ENCODE results near the gene SUCO.

SUCO gene

GRCh38 chr1:172515927-172516326 is 17.0 kb upstream of the SUCO start:
- DNase-seq, result no peak

- no peak for DNase-seq
Measured at GRCh38 chr1:172517081-172517480, 15.9 kb upstream of the SUCO start.

GRCh38 chr1:172517545-172517944 is 15.4 kb upstream of the SUCO start:
- no peak for DNase-seq

GRCh38 chr1:172529304-172529703 is 3.6 kb upstream of the SUCO start:
- no peak for DNase-seq

- no peak for DNase-seq
Measured at GRCh38 chr1:172530000-172530399, 3.0 kb upstream of the SUCO start.

- DNase-seq, result no peak
Measured at GRCh38 chr1:172531412-172532182, 1.4 kb upstream of the SUCO start.

- DNase-seq, result peak; percentile 76
Measured at GRCh38 chr1:172532183-172532699, 709 bp upstream of the SUCO start.

GRCh38 chr1:172533513-172534151 is 682 bp downstream of the SUCO start:
- DNase-seq, result peak; percentile 28

- no peak for DNase-seq
Measured at GRCh38 chr1:172536256-172536655, 3.3 kb downstream of the SUCO start.

- DNase-seq, result no peak
Measured at GRCh38 chr1:172537366-172537765, 4.4 kb downstream of the SUCO start.

GRCh38 chr1:172537827-172538391 is 5.0 kb downstream of the SUCO start:
- no peak for DNase-seq

GRCh38 chr1:172540635-172541034 is 7.7 kb downstream of the SUCO start:
- DNase-seq, result no peak

- no peak for DNase-seq
Measured at GRCh38 chr1:172544481-172545104, 11.6 kb downstream of the SUCO start.

GRCh38 chr1:172545396-172546004 is 12.6 kb downstream of the SUCO start:
- DNase-seq, result no peak

GRCh38 chr1:172547071-172547470 is 14.1 kb downstream of the SUCO start:
- no peak for DNase-seq

- DNase-seq, result no peak
Measured at GRCh38 chr1:172549621-172550280, 16.8 kb downstream of the SUCO start.

GRCh38 chr1:172551279-172551678 is 18.3 kb downstream of the SUCO start:
- no peak for DNase-seq

- no peak for DNase-seq
Measured at GRCh38 chr1:172554915-172555314, 22.0 kb downstream of the SUCO start.

GRCh38 chr1:172556461-172556860 is 23.5 kb downstream of the SUCO start:
- DNase-seq, result no peak

GRCh38 chr1:172557270-172557669 is 24.3 kb downstream of the SUCO start:
- no peak for DNase-seq

GRCh38 chr1:172559572-172560210 is 26.7 kb downstream of the SUCO start:
- DNase-seq, result no peak

GRCh38 chr1:172561252-172561651 is 28.3 kb downstream of the SUCO start:
- no peak for DNase-seq

Measured in activated CD8-positive, alpha-beta memory T cell treated with anti-CD3 and anti-CD28 coated beads, Interleukin-2, amount 50 U/mL, for 4 hours (primary cell).